Measurements from ENCODE around the gene VPS8. TPM values are rescaled to one million over a fixed set of nuclear protein-coding genes. Genes with fewer than 3 reads are reported as not detected.
A peak's percentile ranks its signal among the peaks of the same experiment; 100 is the strongest.

Gene VPS8
- total RNA-seq, 1 experiment from 2014 or later = 39.7 TPM

DNA sequence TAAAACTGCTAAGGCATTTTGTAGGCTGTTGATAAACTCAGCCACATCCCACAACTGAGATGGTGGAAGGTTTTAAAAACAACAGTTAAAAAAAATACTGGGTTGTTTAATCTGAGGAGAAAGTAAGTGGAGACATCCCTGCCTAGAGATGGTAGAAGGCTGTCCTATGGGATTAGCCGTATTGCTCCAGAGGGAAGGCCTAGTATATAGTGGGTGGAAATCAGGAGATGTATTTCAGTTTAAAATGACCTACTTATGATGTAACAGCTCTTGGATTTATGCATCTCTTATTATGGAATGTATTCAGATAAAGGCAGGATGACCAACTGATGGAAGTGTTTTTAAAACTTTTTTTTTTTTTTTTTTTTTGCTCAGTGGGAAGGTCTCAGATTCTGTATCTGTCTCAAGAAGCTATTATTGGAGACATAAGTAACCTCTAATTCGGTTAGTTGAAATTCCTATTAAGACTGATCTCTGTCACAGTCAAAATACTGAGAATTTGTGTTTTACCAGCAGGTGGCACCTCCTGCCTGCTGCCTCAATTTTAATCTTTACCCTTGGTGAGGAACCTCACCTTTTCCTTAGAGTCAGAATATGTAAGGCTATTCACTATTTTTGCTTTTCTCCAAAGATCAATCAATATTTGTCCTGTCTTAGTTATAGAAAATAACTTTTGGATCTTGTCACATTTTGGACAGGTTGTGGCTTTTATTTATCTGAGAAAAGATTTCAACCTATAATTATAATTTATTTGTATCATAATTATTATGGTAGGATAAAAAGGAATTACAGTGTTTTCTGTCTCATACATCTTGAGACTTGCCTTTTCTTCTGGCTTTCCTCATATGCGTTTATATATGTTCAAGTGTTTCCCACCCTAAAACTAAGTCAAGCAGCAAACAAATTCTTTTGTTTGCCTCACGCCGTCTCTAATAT is 63.0 kb downstream of the VPS8 start:
- Histone ChIP-seq H3K14ac (ENCODE audit: insufficient read depth, low read length) (no peak overlapping the region), H2BK120ac (ENCODE audit: low read depth, low read length, poor library complexity, severe bottlenecking) (no peak overlapping the region), H4K20me1 (ENCODE audit: control insufficient read depth, insufficient read depth, insufficient read length) (no peaks in the 10 kb centered on the region), H3K4ac (ENCODE audit: low read depth, low read length) (no peak overlapping the region), H3K27me3 (ENCODE audit: insufficient read depth, low read length) (no peaks in the 10 kb centered on the region), H2BK5ac (ENCODE audit: insufficient read length, low read length) (no peak overlapping the region), H2BK15ac (ENCODE audit: low read depth, low read length) (no peak overlapping the region), H3K79me1 (ENCODE audit: insufficient read depth, low read depth, low read length, poor library complexity, severe bottlenecking) (no peaks in the 10 kb centered on the region), H3K9me3 (ENCODE audit: control insufficient read depth, low read depth, low read length) (no peaks in the 10 kb centered on the region), H3K9ac (ENCODE audit: extremely low read depth, insufficient read length, low read length) (no peak overlapping the region), H4K91ac (ENCODE audit: insufficient read length, low read depth, low read length) (no peak overlapping the region), H2BK12ac (ENCODE audit: insufficient read length, low read depth, low read length) (no peak overlapping the region), H2AFZ (ENCODE audit: low read length) (no peak overlapping the region), H3K56ac (ENCODE audit: insufficient read length, low read depth, low read length) (no peak overlapping the region), H3K18ac (ENCODE audit: insufficient read length, low read depth, low read length) (no peak overlapping the region), H3T11ph (ENCODE audit: low read length) (no peak overlapping the region), H2BK20ac (ENCODE audit: low read depth, low read length, poor library complexity, severe bottlenecking) (no peak overlapping the region), H4K8ac (replicated peaks; ENCODE audit: insufficient read length, low read depth, low read length) (no peak overlapping the region), H3K4me1 (ENCODE audit: insufficient read depth, low read length) (no peaks in the 10 kb centered on the region), H3K4me2 (ENCODE audit: insufficient read depth, insufficient read length, low read length) (no peak overlapping the region), H3K27ac (ENCODE audit: insufficient read length, low read depth, low read length) (no peak overlapping the region), H3K23ac (ENCODE audit: insufficient read length, low read depth, low read length) (no peak overlapping the region), H2AK5ac (ENCODE audit: insufficient read length, low read length) (no peak overlapping the region), H4K5ac (ENCODE audit: insufficient read length, low read depth, low read length) (no peak overlapping the region), H3K79me2 (ENCODE audit: insufficient read depth, low read length) (no peaks in the 10 kb centered on the region), H3K23me2 (ENCODE audit: insufficient read length, low read depth, low read length, poor library complexity, severe bottlenecking) (no peaks in the 10 kb centered on the region)
- no CpG with 5 or more reads among the region's 5 CpGs for WGBS (ENCODE audit: extremely low coverage, insufficient read length, low lambda C conversion rate)
- Mint-ChIP-seq H3K4me1 (peaks cover 0 to 8% of the 10 kb centered on the region in 2 experiments; a peak in 2 of 4 replicates), H3K27ac (0 out of 7 replicates have a peak overlapping the region, but pooled peaks of 1 of the 3 experiments have one; percentile 48), H3K27me3 (ENCODE audit: low read depth) (no peaks in the 10 kb centered on the region), H3K9me3 (no peaks in the 10 kb centered on the region), H3K36me3 (ENCODE audit: insufficient read depth in 1 of 3, low read depth in 3 of 3) (peaks cover 0 to 4% (median 4%) of the 10 kb centered on the region in 3 experiments; a peak in 3 of 7 replicates), H3K4me3 (no peak overlapping the region)
- TF ChIP-seq, protein P1, sequence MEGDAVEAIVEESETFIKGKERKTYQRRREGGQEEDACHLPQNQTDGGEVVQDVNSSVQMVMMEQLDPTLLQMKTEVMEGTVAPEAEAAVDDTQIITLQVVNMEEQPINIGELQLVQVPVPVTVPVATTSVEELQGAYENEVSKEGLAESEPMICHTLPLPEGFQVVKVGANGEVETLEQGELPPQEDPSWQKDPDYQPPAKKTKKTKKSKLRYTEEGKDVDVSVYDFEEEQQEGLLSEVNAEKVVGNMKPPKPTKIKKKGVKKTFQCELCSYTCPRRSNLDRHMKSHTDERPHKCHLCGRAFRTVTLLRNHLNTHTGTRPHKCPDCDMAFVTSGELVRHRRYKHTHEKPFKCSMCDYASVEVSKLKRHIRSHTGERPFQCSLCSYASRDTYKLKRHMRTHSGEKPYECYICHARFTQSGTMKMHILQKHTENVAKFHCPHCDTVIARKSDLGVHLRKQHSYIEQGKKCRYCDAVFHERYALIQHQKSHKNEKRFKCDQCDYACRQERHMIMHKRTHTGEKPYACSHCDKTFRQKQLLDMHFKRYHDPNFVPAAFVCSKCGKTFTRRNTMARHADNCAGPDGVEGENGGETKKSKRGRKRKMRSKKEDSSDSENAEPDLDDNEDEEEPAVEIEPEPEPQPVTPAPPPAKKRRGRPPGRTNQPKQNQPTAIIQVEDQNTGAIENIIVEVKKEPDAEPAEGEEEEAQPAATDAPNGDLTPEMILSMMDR (conservative IDR thresholded peaks at IDR 0.05) = peak; percentile 85
- no peak for DNase-seq
